ENCODE measurements around the gene FAM107B.
A peak's percentile ranks its signal among the peaks of the same experiment; 100 is the strongest.

The FAM107B gene

DNA sequence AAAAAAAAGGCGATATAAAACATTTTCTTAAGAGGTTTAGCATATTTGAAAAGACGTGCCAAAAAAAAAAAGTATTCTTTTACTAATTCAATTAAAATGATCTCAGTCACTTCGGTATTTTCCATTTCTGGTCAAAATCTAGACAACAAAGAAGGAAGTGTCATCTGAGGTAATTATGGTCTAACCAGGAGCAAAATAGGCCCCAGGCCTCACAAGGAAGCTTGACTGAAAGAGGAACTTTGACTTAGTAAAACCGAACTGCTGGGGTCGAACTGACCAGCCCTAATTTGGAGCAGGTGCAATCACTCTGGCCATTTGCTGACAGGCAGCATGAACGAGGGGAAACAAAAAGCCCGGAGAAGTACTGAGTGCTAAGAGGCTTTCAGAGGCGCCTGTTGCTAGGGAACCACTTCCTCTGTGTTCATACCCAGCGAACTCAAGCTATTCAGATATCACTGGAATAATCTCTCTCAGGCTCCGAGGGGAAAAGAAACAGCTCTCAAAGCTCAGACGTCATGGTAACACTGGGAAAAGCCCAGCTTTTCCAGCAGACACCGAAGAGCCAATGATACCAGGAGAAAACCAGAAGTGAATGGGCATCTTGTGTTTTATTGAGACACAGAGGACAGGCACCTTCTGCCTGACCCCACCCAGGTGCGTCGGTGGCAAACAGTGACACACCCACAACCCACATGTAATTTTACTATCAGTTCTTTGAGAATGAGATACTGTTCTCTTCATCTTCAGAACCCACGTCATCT is 126.5 kb downstream of the FAM107B start:
- CTCF ChIA-PET = interaction anchor here (0.6 to 0.7 kb wide), 3 partner anchors 40 to 370 kb away, joined by 3 to 9 read pairs (median 6); no protein-coding TSS in a partner anchor

DNA sequence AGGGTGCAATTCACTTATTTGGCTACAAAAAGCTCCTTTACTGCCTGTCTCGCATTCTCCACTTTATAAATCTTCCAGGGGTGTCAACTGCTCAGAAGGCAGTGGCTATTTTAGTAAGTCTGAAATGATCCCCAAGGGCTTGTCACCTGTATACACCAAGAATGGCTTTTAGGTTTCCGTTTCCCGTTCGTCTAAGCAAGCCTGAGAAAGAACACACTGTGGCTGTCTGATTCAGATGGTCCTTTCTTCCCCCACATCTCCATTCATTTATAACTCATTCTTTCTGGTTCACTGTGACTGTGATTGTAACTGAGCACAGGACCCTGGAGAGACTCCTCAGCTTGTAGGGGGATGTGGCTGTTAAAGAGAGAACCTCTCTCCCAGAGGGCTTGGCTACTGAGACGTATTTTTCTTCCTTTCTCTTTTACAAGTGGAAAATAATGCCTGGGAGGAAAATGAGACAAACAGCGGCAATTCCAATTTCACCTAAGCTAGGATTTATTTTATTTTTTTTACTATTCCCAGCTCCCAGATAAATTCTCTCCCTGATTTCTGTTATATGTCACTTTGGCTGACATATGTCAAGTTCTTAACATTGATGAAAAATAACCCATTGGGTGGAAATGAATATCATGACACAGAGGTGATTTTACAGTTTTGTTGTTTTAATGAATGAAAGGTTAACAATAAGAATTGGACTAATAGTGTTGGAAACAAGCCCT is 129.3 kb downstream of the FAM107B start:
- Histone ChIP-seq H3K4me3 (ENCODE audit: low read depth, low read length) (no peak overlapping the region), H3K9me3 (ENCODE audit: control insufficient read depth, insufficient read depth, low read depth, low read length) (no peaks in the 10 kb centered on the region), H3K27ac (ENCODE audit: extremely low read depth, low read depth, low read length) (no peak overlapping the region), H3K4me1 (ENCODE audit: control insufficient read depth, insufficient read depth, low read length) (0 out of 2 replicates have a peak, but pooled peaks cover 3% of the 10 kb centered on the region), H3K36me3 (ENCODE audit: control insufficient read depth in 2 of 2, insufficient read depth in 1 of 2, low read length in 2 of 2) (no peaks in the 10 kb centered on the region)
- ChIA-PET POLR2A (no interaction called here), CTCF (interaction anchor here (0.6 kb wide), 2 partner anchors 31 to 80 kb away, joined by 3 read pairs; no protein-coding TSS in a partner anchor)
- TF ChIP-seq ZNF324 (tag by site-specific recombination; IDR thresholded peaks at IDR 0.05) (no peak), ZNF140 (tag by site-specific recombination; IDR thresholded peaks at IDR 0.05) (no peak), ZNF274 (IDR thresholded peaks at IDR 0.05; ENCODE audit: low read length) (no peak), ZNF274 (tag by site-specific recombination; IDR thresholded peaks at IDR 0.05; ENCODE audit: borderline replicate concordance) (no peak), YY1 (tag by site-specific recombination; IDR thresholded peaks at IDR 0.05) (no peak), ZBTB8A (tag by site-specific recombination; IDR thresholded peaks at IDR 0.05) (no peak), ZNF48 (tag by site-specific recombination; IDR thresholded peaks at IDR 0.05) (no peak), ZNF561 (tag by site-specific recombination; IDR thresholded peaks at IDR 0.05; ENCODE audit: borderline replicate concordance) (no peak), ZFP37 (tag by site-specific recombination; IDR thresholded peaks at IDR 0.05) (no peak), ZNF335 (tag by site-specific recombination; conservative IDR thresholded peaks at IDR 0.05) (no peak), ZNF792 (tag by site-specific recombination; IDR thresholded peaks at IDR 0.05) (no peak)
- TF ChIP-seq, protein P1, sequence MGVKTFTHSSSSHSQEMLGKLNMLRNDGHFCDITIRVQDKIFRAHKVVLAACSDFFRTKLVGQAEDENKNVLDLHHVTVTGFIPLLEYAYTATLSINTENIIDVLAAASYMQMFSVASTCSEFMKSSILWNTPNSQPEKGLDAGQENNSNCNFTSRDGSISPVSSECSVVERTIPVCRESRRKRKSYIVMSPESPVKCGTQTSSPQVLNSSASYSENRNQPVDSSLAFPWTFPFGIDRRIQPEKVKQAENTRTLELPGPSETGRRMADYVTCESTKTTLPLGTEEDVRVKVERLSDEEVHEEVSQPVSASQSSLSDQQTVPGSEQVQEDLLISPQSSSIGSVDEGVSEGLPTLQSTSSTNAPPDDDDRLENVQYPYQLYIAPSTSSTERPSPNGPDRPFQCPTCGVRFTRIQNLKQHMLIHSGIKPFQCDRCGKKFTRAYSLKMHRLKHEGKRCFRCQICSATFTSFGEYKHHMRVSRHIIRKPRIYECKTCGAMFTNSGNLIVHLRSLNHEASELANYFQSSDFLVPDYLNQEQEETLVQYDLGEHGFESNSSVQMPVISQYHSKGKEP (tag by site-specific recombination; IDR thresholded peaks at IDR 0.05) = no peak

More for the DNA sequence above, 126.5 kb downstream of the FAM107B start:
- Histone ChIP-seq H3K9me3 (ENCODE audit: control insufficient read depth, insufficient read depth, low read depth, low read length) (no peaks in the 10 kb centered on the region), H3K4me1 (ENCODE audit: control insufficient read depth, insufficient read depth, low read length) (peaks cover 4% of the 10 kb centered on the region; the same call in 1 of the 2 replicates), H3K36me3 (ENCODE audit: control insufficient read depth in 2 of 2, insufficient read depth in 1 of 2, low read length in 2 of 2) (no peaks in the 10 kb centered on the region), H3K27ac (ENCODE audit: extremely low read depth, low read depth, low read length) (no peak overlapping the region), H3K4me3 (ENCODE audit: low read depth, low read length) (no peak overlapping the region)
- POLR2A ChIA-PET = no interaction called here
- TF ChIP-seq, protein P2, sequence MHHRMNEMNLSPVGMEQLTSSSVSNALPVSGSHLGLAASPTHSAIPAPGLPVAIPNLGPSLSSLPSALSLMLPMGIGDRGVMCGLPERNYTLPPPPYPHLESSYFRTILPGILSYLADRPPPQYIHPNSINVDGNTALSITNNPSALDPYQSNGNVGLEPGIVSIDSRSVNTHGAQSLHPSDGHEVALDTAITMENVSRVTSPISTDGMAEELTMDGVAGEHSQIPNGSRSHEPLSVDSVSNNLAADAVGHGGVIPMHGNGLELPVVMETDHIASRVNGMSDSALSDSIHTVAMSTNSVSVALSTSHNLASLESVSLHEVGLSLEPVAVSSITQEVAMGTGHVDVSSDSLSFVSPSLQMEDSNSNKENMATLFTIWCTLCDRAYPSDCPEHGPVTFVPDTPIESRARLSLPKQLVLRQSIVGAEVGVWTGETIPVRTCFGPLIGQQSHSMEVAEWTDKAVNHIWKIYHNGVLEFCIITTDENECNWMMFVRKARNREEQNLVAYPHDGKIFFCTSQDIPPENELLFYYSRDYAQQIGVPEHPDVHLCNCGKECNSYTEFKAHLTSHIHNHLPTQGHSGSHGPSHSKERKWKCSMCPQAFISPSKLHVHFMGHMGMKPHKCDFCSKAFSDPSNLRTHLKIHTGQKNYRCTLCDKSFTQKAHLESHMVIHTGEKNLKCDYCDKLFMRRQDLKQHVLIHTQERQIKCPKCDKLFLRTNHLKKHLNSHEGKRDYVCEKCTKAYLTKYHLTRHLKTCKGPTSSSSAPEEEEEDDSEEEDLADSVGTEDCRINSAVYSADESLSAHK (tag by site-specific recombination; IDR thresholded peaks at IDR 0.05) = peak; percentile 96
- TF ChIP-seq ZNF629 (tag by site-specific recombination; IDR thresholded peaks at IDR 0.05) (no peak), TRIM28 (IDR thresholded peaks at IDR 0.05; ENCODE audit: borderline replicate concordance, low read length) (peak; percentile 90), ZFHX2 (tag by site-specific recombination; conservative IDR thresholded peaks at IDR 0.05) (0 out of 2 replicates have a peak, but pooled peaks have one; percentile 21), ZNF560 (tag by site-specific recombination; IDR thresholded peaks at IDR 0.05; ENCODE audit: borderline replicate concordance) (no peak), SCRT2 (tag by site-specific recombination; IDR thresholded peaks at IDR 0.05) (peak; percentile 74), MEIS1 (CRISPR knock-in tag; IDR thresholded peaks at IDR 0.05; ENCODE audit: borderline replicate concordance) (no peak), ZNF138 (tag by site-specific recombination; IDR thresholded peaks at IDR 0.05; ENCODE audit: borderline replicate concordance) (no peak), ZNF37A (tag by site-specific recombination; IDR thresholded peaks at IDR 0.05) (no peak), GLIS1 (tag by site-specific recombination; IDR thresholded peaks at IDR 0.05) (no peak), KLF16 (tag by site-specific recombination; IDR thresholded peaks at IDR 0.05) (no peak), ZSCAN30 (tag by site-specific recombination; IDR thresholded peaks at IDR 0.05) (no peak), ZNF366 (tag by site-specific recombination; conservative IDR thresholded peaks at IDR 0.05) (no peak), ZNF24 (tag by site-specific recombination; IDR thresholded peaks at IDR 0.05) (no peak), ZNF670 (tag by site-specific recombination; IDR thresholded peaks at IDR 0.05; ENCODE audit: low read depth) (no peak), ZNF660 (tag by site-specific recombination; IDR thresholded peaks at IDR 0.05) (peak; percentile 39; the same call in 1 of the 2 replicates), ZNF23 (tag by site-specific recombination; IDR thresholded peaks at IDR 0.05; ENCODE audit: borderline replicate concordance) (no peak), SETDB1 (IDR thresholded peaks at IDR 0.05; ENCODE audit: insufficient read length, low read length) (no peak), OSR2 (tag by site-specific recombination; IDR thresholded peaks at IDR 0.05) (no peak), ZNF274 (IDR thresholded peaks at IDR 0.05; ENCODE audit: low read length) (no peak), ZNF274 (tag by site-specific recombination; IDR thresholded peaks at IDR 0.05; ENCODE audit: borderline replicate concordance) (no peak), ZNF335 (tag by site-specific recombination; conservative IDR thresholded peaks at IDR 0.05) (0 out of 2 replicates have a peak, but pooled peaks have one; percentile 15), KLF9 (tag by site-specific recombination; IDR thresholded peaks at IDR 0.05; ENCODE audit: low read depth) (peak; percentile 42; the same call in 1 of the 2 replicates), HOXD13 (CRISPR knock-in tag; IDR thresholded peaks at IDR 0.05; ENCODE audit: borderline replicate concordance) (no peak), SALL2 (tag by site-specific recombination; IDR thresholded peaks at IDR 0.05; ENCODE audit: borderline replicate concordance) (no peak), PRDM1 (tag by site-specific recombination; IDR thresholded peaks at IDR 0.05) (peak; percentile 31; the same call in 1 of the 2 replicates), ZNF157 (tag by site-specific recombination; IDR thresholded peaks at IDR 0.05) (no peak)
- TF ChIP-seq, protein P3, sequence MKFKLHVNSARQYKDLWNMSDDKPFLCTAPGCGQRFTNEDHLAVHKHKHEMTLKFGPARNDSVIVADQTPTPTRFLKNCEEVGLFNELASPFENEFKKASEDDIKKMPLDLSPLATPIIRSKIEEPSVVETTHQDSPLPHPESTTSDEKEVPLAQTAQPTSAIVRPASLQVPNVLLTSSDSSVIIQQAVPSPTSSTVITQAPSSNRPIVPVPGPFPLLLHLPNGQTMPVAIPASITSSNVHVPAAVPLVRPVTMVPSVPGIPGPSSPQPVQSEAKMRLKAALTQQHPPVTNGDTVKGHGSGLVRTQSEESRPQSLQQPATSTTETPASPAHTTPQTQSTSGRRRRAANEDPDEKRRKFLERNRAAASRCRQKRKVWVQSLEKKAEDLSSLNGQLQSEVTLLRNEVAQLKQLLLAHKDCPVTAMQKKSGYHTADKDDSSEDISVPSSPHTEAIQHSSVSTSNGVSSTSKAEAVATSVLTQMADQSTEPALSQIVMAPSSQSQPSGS (tag by site-specific recombination; IDR thresholded peaks at IDR 0.05; ENCODE audit: low read depth) = no peak
- TF ChIP-seq, protein P4, sequence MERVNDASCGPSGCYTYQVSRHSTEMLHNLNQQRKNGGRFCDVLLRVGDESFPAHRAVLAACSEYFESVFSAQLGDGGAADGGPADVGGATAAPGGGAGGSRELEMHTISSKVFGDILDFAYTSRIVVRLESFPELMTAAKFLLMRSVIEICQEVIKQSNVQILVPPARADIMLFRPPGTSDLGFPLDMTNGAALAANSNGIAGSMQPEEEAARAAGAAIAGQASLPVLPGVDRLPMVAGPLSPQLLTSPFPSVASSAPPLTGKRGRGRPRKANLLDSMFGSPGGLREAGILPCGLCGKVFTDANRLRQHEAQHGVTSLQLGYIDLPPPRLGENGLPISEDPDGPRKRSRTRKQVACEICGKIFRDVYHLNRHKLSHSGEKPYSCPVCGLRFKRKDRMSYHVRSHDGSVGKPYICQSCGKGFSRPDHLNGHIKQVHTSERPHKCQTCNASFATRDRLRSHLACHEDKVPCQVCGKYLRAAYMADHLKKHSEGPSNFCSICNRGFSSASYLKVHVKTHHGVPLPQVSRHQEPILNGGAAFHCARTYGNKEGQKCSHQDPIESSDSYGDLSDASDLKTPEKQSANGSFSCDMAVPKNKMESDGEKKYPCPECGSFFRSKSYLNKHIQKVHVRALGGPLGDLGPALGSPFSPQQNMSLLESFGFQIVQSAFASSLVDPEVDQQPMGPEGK (tag by site-specific recombination; IDR thresholded peaks at IDR 0.05) = no peak

All from HEK293 (cell line).